GM21423 (cell line): ENCODE measurements around the gene LYST.
"Not testable (repeated sequence)": the region's sequence is repeated elsewhere in the genome, so short reads cannot be mapped to it uniquely, and the experiment has no call there.

Experiments
- ATAC-seq: cut with Tn5 transposase; IDR thresholded peaks from one replicate; pipeline ENCODE4 v1.9.1; 2021; ENCODE audit warnings: mild to moderate bottlenecking, moderate library complexity; ENCODE audit not compliant: unreplicated experiment

LYST gene, protein sequence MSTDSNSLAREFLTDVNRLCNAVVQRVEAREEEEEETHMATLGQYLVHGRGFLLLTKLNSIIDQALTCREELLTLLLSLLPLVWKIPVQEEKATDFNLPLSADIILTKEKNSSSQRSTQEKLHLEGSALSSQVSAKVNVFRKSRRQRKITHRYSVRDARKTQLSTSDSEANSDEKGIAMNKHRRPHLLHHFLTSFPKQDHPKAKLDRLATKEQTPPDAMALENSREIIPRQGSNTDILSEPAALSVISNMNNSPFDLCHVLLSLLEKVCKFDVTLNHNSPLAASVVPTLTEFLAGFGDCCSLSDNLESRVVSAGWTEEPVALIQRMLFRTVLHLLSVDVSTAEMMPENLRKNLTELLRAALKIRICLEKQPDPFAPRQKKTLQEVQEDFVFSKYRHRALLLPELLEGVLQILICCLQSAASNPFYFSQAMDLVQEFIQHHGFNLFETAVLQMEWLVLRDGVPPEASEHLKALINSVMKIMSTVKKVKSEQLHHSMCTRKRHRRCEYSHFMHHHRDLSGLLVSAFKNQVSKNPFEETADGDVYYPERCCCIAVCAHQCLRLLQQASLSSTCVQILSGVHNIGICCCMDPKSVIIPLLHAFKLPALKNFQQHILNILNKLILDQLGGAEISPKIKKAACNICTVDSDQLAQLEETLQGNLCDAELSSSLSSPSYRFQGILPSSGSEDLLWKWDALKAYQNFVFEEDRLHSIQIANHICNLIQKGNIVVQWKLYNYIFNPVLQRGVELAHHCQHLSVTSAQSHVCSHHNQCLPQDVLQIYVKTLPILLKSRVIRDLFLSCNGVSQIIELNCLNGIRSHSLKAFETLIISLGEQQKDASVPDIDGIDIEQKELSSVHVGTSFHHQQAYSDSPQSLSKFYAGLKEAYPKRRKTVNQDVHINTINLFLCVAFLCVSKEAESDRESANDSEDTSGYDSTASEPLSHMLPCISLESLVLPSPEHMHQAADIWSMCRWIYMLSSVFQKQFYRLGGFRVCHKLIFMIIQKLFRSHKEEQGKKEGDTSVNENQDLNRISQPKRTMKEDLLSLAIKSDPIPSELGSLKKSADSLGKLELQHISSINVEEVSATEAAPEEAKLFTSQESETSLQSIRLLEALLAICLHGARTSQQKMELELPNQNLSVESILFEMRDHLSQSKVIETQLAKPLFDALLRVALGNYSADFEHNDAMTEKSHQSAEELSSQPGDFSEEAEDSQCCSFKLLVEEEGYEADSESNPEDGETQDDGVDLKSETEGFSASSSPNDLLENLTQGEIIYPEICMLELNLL (N-terminal part only)

DNA sequence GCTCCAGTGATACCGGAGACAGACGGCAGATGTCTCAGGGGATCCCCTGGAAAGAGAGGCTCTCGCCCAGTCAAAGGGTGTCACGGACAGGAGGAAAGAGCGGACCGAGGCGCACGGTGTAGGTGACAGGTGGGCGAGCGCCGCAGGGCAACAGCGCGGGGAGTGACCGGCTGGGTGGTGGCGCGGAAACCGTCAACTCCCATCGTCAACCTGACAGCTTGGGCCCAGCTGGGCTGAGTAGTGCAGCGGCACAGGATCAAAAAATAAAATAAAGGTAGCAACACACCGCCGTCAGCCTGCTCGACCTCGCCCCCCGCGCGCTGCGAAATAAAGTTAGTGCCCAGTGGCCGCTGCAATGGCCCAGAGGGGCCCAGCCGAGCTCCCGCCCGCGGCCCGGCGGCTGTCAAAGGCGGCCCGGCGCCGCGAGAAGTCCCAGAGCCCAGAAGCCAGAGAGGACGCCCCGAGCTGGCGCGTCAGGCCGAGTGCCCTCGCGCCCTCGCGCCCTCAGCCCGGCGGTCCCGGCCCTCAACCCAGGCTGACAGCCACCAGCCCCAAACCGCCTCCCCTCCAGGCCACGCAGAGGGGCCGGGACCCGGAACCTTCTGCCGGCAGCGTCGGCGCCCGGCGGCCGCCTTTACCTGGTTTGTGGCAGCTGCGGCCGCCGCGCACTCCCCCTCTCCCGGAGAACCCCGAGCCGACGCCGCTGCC lies at the start of gene LYST:
Gene LYST, minus strand, starts transcription at position 702 of the 708 bp plus-strand sequence. CDS start 36,489 bp downstream, outside the sequence.
- ATAC-seq, result peak; percentile 43

DNA sequence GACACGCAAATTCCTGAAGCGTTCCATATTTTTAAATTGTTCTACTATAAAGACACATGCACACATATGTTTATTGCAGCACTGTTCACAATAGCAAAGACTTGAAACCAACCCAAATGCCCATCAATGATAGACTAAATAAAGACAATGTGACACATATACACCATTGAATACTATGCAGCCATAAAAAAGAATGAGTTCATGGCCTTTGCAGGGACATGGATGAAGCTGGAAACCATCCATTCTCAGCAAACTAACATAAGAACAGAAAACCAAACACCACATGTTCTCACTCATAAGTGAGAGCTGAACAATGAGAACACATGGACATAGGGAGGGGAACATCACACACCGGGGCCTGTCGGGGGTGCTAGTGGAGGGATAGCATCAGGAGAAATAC lies 48.8 kb upstream of the LYST start:
- ATAC-seq, result not testable (repeated sequence)

DNA sequence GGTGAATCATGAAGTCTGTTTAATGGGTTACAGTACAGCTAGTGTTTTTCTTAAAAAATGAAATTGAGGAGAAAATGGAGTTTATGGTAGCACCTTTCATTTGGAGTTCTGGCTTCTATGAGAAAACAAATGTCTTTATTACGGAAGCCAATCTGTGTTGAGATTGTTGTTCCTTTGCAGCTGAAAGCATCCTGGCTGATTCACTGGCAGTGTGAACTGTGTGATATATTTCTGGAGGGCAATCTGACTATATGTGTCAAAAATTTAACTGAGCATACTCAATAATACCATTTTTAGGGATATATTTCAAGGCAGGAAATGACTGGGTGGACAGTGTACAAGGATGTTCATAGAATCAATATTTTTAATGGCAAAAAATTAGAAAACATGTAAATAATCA lies 46.6 kb upstream of the LYST start:
- no peak for ATAC-seq

DNA sequence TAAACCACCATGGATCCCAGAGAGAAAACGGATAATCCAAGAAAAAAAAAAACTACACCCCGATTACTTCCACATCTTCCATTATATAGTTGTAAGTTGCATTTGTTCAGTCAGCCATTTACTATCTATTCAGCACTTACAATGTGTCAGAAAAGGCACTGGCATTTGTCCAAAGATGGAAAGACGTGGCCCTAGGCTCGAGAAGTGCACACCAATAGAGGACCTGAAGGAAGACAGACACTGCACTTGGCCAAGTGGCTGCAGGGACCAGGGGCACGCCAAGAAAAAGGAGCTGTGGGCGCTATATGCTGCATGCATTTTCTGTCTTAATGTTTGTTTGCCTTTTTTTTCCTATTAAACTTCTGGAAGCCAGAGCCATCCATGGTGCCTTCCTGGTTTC lies 45.2 kb upstream of the LYST start:
- no peak for ATAC-seq

DNA sequence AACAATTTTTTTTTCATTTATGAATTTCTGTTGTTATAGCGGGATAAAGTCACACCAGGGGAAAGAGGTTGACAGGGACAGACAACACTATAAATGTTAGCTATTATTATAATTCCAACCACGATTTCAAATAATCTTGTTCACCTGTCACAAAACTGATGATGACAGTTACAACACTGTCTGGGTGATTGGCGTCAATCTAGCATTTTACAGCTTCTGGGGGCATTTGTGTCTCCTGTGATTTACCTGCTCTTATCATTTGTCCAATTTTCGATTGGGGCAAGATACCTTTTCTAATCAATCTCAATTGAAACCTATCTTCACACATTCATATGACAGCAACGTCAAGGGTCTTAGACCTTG lies 44.6 kb upstream of the LYST start:
- ATAC-seq, result no peak

DNA sequence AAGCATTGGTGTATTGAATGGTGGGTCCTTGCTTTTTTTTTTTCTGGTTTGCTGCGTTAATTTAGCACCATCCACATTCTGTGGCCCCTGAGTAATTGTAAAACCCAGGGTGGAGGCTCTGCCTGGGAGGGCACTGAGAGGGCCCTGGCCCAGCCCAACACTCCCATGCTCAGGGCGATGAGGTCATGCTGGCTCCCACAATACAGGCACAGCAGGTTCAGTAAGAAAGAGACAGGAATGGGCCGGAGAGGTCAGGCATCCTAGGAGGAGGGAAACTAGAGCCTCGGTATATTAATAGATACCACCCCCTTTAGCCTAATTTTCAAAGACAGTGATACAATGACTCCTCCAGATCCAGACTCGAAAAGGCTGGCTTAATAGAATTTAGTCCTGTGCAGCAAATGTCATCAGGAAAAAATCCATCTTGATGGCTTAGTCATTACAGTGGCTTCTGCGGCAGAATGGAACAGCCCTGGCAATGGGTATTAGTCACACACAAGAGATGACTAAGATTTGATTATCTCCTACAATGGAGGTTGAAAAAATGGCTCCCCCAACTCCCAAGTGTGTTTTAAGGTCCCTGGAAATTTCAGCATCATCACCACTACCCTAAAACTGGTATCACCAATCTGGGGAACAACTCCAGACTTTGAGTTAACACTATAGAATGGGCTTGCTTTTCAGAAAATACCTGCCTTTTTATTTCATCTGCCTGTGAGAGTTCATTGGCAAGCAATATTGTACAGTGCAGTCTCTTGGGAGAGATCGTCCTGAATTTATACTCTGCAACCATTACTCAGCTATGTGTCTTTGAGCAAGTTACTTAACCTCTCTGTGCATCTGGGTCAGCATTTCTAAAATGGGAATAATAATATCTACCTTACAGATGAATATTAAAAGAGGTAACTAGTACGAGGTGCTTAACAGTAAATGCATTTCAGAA lies 43.9 kb upstream of the LYST start:
- no peak for ATAC-seq

DNA sequence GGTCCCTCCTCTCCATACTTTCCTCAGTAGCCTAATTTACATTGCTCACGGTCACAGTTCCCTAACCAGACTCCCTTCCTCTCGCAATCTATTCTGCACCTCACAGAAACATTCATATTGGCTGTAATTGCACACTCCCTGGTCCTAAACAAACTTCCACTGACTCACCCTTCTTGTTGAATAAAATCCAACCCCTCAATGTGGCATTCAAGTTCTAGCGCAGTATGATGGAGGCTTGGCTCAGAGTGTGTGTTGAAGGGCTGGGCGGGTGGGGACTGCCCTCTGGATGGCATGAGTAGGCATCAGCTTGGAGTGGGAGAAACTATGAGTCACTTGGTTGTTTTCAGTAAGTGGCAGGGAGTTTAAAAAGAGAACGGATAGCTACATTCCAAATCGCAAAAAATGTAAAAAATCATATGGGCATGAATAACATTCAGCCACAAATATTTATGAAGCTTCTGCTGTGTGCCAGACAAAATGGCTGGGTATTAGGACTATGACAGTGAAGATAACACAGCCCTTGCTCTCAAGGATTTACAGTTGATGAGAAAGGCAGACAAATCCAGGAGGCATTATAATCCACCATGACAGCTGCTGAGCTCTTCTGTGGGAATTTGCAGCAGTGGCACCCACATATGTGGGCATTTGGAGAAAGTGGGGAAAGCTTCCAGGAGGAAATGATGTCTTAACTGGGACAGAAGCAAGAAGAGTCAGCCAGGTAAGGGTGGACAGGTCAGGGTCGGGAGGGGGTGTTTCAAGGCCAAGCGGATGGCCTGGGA lies 42.2 kb upstream of the LYST start:
- no peak for ATAC-seq

DNA sequence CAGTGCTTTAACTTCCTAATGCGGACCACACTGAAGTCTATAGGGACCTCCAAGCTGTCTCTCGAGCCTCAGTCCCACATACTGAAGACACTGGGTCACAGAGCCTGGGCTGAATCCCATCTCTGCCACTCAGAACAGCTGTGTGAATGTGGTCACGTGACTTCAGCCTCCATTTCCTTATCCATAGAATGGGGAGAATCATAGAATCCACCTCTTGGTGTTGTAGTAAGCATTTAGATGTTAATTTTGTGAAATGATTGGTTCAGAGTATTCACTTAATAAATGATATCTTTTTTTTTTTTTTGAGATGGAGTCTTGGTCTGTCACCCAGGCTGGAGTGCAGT lies 41.2 kb upstream of the LYST start:
- ATAC-seq, result no peak

DNA sequence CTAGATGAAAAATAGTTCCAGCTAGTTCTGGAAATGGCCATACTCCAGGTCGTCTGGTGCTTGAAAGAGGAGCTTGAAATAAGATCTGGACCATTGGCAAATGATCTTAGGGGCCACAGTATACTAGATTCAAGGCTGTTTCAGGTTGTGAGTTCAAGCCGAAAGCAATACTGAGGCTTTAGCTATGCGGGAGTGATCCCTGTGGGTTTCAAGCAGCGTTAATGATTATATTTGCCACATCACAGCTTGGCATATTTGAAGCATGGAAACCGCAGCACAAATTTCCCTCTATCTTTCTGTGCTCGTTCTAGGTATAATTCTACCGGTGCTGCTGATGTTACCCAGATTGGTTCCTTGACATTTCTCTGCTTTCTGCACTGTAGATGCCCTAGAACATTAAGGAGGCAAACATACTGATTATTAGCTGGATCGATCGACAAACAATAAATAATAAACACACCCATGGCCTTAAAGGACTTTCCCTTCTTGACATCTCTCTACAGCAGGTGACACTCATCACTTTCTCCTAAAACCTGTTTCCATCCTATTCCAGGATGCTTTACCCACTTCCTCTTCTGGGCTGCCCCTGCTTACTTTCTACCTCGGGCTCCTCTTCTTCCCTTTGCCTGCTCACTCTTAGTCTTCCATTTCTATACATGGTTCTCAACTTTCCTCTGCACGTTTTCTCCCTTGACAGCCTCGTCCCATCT lies 40.6 kb upstream of the LYST start:
- ATAC-seq, result no peak

DNA sequence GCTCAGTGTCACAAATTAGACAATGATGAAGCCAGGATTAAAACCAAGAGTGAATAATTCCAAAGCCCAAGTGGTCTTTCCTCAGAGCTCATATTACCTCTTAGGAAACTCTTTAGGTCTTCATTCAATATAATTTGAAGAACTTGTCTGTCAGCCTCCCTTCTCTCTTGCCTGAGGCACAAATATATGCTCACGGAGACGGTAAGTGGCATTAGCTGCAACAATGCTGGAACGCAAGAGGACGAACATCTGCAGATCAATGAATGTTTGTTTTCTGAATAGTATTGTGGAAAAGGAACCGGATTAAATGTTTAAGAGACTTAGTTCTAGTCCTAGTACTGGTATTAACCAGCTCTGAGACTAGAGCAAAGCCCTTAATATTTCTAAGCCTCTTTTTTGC lies 39.7 kb upstream of the LYST start:
- ATAC-seq, result no peak

DNA sequence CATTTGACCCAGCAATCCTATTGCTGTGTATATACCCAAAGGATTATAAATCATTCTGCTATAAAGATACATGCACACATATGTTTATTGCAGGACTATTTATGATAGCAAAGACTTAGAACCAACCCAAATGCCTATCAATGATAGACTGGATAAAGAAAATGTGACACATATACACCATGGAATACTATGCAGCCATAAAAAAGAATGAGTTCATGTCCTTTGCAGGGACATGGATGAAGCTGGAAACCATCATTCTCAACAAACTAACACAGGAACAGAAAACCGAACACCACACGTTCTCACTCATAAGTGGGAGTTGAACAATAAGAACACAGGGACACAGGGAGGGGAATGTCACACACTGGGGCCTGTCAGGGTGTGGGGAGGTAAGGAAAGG lies 37.1 kb upstream of the LYST start:
- not testable (repeated sequence) for ATAC-seq

DNA sequence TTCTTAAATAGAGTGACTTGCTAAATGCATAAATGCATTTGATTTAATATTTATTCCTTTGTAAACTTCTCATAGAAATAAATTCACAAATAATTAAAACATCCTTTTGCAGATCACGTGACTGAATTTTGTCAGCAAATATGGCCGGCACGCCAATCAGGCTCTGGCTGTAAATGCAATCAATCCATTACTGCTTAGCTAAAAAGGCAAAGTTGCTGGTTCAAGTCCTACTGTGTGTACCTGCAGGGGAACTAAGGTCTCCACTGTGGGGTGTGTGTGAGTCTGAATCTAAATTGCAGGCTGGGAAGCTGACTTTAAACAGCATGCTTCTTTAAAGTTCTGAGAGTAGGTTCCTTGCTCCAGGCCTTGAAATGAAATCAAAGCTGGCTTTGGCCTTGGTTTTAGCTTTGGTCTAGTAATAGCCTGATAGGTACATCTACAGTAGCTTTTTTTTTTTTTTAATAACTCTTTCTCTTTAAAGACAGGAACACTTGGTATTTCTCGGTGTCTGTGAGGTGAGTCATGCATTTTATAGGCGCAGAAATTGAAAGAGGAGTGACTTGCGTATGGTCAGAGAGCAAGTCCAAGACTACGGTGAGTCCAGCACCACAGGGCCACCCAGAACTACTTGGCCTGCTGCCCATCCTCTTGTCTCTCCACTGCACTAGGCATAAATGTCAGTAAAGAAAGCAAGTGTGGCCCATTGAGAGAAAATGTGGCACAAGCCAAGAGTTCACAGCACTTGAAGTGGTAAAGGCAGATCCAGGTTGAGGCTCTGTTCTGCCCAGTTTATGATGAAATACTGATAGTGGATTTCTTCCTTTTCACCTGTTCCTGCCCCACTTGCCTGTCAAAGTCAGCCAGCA lies 36.2 kb upstream of the LYST start:
- ATAC-seq, result no peak

DNA sequence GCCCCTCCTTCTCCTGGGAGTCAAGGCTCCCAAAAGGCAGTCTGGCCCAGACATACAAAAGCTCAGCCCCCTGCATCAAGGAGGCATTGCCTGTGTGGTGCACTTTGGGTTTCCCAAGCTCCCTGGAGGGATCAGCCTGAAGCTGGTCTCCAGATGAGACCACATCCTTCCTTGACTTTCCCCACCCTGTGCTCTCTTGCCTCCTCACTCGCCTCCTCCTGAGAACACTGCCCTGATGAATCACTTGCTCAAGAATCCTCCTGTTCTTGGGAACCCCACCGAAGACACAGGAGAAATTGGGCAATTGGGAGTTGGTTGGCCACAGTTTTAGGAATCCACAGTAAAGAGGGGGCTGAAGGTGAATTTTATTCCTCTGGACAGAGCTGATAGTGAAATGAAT lies 34.8 kb upstream of the LYST start:
- no peak for ATAC-seq

DNA sequence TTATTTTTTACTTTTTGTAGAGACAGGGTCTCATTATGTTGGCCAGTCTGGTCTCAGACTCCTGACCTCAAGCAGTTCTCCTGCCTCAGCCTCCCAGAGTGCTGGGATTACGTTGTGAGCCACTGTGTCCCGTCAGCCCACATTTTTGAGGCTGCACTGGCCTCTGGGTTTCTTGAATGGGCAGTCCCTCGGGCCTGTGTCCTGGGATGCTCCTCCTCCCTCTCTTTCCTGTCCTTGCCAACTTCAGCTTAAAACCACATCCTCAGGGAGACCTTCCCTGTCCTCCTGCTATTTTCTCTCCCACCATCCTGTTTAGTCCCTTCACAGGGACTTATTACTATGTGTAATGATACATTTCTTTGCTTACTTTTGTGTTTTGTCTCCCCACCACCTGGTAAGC lies 31.4 kb upstream of the LYST start:
- no peak for ATAC-seq

DNA sequence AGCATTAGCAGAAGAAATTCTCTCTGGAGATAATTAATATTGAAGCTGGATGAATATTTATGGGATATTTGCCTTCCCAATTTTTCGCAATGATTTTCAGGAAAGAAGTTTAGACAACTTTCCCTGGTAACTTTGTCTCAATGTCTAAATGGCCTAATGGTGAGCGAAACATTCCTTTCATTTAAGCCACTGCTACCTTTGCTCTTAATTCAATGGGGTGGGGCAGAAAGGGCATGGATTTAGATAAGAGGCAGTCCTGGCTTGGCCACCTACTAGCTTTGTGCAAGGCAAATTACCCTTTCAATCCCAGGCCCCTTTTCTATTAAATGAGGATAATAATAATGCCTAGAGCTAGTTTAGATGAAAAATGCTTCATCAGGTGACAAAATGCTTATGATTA lies 27.1 kb upstream of the LYST start:
- no peak for ATAC-seq

DNA sequence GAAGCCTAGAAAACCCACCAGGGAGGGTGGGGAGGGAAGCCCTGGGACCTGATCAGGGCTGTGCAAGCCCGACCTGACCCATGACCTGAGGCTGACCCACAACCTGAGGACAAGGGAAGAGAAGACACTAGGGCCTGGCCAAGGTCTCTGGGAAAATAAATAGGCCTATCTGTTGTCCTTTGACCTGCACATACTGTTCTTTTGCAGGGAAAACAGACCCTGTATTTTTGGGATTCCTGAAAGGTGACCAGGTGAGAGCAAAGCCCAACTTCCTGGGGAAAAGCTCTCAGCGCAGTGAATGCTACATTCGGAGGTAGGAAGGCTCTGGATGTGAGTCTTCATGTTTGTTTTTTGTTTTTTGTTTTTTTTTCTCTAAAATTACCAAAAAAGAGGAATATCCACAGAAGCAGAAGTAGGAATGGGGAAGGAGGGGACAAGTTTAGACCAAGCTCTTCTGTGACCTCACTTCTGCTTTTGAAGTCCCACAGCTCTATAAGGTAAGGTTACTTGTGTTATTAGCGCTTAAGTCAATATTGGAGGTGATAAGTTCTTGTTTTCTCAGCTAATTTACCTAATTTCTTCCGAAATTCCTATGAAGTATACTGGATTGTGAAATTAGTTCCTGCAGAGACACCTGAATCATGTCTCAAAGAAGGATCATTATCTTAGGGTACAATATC lies 26.2 kb upstream of the LYST start:
- ATAC-seq, result no peak

DNA sequence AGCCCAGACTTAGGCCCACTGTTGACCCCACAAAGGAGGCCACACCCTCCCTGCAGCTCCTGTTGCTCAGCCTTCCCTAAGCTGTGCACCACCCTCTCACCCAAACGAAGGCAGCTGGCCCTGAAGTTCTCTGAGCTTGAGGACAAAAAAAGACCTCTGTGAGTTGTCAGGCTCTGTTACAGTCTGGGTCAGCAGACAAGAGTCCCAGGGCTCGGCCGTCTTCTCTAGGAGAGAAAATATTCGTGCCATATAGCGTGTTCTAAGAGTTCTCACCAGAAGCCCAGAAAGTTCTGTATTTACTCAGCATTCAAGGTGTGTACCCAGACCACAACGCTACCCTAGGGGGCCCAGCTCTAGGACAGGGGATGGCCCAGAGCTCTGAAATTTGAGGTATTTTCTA lies 25.5 kb upstream of the LYST start:
- peak; percentile 36 for ATAC-seq
